Measurements from ENCODE around the gene TRIM15.
A peak's percentile ranks its signal among the peaks of the same experiment; 100 is the strongest.

TRIM15 gene

DNA sequence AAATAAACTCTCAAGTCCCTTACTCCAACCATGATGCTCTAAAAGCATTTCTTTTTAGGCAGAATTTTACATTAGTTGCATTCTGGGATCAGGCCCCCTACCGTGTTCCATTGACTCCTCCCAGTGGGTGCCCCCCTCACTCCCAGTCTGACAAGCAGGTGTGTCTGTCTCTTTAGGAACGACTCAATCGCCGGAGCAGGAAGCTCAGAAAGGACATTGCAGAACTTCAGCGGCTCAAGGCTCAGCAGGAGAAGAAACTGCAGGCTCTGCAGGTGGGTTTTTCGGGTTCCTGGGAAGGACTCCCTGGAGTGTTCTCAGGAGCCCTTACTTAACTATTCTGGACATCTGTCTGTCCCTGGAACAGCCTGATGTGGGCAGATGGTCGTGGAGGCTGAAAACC is 17.5 kb upstream of the TRIM15 start:
- DNase-seq (ENCODE audit: low read depth) = no peak

DNA sequence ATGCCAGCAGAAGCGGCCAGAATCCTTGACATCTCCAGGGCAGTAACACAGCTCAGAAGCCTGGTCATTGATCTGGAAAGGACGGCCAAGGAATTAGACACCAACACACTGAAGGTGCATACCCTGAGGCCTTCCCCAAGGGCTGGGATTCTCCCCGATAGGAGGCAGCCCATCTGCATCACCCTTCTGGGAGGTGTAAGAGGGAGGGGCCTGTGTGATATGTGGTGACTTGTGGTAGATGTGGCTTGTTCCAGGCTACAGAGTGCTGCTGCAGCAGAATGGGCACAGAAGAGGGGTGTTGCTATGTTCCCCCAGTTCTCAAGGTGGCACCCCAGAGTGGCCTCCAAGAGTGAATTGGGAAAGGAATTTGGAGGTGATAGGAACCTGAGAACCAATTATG is 16.2 kb upstream of the TRIM15 start:
- no peak for DNase-seq (ENCODE audit: low read depth)

DNA sequence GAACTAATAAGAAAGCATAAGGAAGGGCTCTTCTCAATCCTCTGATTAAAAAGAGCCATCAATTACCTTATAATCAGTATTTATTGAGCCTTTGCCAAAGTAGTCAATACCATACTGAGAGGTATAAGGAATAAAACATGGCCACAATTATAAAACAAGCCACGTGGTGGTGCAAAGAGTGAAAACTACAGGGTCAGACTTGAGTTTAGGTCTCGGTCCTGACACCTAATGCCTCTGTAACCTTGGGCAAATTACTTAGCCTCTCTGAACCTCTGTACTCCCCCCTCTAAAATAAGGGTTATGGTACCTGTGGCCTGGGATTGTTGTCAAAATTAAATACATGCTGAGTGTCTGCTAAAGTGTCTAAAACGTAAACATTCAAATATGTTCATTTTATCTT is 14.1 kb upstream of the TRIM15 start:
- DNase-seq (ENCODE audit: low read depth) = no peak

DNA sequence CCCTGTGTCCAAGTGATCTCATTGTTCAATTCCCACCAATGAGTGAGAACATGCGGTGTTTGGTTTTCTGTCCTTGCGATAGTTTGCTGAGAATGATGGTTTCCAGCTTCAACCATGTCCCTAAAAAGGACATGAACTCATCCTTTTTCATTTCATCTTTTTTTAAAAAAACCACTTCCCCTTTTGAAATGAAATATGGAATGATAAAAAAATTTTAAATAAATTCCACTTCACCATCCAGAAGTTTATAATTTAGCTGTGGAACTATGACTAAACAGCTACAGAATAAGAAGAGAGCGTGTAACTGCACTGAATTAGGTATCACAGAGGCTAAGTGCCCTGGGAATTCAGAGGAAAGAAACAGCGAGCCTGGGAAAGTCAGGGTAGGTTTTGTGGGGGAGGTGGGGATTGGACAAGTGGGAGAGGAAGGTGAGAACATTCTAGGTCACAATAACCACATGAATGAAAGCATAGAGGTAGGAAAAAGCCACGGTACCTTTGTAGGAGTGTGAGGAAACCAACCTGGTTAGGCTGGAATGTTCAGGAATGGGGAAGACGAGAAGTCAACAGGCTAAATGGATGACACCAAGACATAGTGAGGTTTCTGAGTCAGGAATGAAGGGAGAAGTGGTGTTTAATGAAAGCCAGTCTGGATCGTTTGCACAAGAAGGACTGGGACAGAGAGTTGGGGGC is 13.3 kb upstream of the TRIM15 start:
- no peak for DNase-seq (ENCODE audit: low read depth)

DNA sequence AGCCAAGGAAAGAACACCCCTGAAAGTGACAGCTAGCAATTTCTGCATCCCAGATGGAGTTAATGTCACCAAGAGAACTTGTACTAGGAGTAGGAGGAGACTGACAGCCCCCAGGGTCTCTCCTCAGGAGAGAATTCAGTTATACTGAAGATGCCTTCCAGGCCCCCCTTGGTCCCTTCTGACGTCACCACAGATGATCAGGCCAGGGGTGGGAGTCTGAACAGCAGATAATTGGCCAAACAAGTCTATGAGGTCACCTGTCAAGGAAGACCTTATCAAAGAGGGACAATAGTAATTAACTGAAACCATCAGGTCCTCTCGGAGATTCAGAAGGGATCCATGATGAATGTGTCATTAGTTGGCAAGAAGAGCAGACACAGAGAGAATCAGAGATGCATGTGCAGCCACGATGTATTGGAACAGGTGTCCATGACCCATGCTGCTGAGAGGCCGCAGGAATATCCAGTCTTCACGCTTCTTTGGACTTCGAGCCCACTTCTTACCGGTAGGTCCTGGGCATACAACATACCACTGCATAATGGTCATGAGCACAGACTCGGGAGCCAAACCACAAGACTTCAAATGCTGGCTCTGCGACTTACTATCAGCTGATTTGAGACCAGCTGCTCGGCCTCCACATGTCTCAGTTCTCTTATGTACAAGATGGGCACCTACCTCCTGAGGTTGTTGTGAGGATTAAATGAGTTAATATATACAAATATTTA is 12.5 kb upstream of the TRIM15 start:
- DNase-seq (ENCODE audit: low read depth) = no peak

DNA sequence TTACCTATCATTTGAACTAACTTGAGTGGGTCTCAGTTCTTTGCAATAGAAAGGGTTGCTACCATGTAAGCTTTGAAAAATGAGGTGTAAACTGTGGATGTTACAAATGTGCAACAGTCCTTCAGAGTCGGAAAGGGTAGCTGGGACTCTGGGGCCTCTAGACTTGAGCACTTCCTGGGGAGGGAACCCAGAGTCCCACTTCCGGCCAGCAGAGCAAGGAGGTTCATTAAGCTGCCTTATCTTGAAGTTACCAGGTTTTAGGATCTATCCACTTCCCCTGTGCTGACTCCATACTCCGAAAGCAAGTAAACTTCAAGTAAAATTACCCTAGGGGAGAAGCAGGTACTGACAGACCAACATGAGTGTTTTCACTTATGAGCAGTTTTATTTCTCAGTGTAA is 11.8 kb upstream of the TRIM15 start:
- DNase-seq (ENCODE audit: low read depth) = no peak

DNA sequence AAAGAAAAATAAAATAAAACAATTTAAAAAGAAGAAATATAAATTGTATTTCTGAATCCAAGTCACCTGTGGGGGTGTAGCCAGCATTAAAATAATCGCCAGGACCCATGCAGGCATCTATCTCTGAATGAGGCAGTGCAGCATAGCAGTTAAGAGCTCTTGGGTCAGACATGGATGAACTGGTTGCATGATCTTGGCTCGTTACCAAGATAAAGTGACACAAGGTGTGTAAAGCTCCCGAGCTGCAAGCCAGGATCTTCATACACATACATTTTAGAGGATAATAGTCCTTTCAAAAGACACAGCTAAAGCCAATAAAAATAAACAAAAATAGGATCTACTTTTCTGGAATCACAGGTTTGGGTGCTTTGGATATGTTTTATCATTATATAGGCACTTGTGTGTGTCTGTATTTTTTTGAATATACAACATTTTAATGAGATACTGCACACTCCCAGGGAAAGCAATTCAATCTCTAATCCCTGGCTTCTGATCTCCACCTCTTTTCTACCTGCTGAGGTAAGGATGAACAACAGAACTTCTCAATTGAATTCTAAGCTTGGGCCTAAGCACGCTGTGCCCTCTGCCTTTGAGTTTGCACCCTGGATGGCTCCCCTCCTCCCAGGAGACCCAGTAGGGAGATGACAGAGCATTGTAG is 11.2 kb upstream of the TRIM15 start:
- DNase-seq (ENCODE audit: low read depth) = no peak

DNA sequence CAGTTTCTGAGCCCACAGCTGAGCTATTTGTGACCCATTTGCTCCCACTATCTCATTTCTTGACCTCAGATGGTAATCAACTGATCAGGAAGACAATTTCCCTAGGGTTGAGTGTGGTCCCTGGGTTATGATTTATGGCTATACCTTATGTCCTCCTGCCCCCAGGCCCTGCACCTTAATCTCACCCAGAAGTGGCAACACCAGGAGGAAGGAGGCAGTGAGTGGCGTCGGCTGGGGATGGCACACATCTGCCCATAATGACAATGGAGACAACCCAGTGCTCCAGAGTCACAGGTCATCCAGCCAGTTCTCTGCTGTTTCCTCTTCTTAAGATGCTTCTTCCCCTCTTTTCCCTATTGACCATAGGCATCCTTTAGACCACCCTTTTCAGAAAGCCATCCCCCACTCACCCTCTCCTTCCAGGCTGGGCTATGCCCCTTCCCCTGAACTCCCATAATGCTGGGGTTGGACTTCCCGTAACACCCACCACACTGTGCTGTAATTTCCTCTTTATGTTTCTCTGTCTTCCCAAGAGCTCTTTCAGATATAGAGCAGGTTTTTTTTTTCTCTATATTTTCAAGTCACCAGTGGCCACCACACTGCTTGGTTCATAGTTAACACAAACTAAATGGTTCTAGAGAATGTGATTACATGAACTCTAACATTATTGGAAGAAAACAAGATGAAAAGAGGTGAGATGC is 10.3 kb upstream of the TRIM15 start:
- no peak for DNase-seq (ENCODE audit: low read depth)

DNA sequence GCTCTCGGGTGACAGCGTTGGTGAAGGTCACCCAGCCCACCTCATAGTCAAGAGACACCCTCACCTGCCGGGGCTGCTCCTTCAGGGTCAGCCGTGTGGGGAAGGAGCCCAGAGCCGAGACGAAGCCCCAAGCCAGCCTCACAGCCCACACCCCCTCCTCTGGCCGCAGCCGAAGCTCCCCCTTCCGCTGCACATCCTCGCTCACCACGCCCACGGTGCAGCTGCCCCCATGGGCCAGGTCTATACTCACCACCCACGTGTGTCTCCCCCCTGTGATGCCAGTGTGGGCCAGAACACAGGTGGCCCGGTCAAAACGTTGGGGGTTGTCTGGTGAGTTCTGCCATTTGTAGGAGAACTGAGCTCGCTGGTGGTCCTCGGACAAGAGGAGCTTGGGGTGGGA is 9.3 kb upstream of the TRIM15 start:
- DNase-seq (ENCODE audit: low read depth) = no peak

DNA sequence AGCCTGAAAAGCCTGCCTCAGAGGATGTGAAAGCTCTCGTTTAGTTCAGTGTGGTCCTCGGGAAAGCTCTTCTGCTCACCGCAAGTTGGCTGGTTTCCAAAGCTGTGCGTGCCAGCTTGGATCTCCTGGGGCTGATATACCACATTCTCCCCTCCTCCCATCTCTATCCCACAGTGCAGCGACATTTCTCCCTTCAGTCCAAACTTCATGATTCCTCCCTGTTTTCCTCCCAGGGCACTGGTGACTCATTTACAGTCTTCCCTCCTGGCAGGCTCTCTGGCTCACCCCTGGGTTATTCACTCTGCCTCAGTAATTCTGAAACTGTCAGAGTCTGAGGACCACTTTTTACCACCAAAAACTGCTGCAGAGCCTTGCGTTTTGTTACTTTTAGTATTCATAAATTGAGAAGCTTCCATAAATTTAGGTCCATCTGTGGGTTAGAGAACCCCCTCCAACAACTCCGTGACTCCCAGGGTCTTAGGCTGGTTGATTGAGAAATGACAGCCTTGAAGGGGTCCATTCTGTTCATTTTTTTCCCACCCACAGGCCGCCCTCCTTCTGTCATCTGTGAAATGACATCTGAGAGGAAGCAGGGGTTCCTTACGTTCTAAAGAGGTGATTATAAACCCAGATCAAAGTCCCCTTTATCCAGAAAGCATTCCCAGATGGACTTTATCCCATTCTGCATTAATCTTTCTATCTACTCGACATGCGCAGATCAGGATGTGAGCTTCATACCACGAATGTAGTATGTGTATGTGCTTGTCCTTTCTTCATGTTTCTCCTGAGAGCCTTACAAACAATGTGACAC is 8.4 kb upstream of the TRIM15 start:
- DNase-seq (ENCODE audit: low read depth) = peak; percentile 73

DNA sequence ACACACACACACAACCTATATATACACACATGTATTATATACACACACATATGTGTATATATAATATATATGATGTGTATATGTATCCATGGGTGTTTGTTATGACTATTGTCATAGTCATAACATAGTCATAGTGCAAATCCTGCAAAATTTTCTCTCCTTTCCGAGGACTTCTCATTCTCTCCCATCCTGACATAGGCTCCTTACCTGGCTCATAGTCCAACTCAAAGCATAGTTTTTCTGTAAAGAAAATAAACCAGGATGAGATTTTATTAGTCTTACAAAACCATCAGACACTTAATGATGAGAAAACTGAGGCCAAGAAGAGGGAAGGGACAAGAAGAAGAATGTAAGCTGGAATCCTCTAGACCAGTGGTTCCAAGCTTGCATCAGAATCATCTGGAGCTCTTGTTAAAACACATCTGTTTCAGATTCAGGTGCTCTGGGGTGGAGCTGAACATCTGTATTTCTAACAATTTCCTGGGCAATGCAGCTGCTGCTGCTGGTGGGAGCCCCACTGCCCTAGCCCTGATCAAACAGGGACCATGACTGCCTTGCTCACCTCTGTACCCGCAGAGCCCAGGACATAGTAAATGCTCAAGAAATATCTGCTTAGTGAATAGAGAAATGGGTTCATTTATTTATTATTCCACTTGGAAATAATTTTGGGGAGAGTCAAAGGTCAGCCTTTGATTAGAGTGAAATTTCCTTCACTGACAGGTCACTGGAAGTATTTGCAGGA is 7.7 kb upstream of the TRIM15 start:
- DNase-seq (ENCODE audit: low read depth) = no peak

DNA sequence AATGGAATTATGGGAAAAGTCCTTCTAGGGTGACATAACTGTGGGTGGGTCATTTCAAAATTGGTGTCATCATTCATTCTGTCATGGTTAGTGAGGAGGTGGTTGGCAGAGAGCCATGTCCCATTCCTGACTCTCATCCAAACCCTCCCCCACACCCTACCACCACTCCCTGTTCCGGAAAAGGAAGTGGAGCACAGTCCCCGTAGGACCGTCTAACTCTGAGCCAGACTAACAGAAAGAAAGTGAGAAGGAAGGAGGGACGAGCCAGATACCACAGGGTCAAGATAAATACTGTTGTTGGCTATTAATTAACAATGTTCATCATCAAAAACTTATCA is 7.1 kb upstream of the TRIM15 start:
- no peak for DNase-seq (ENCODE audit: low read depth)

DNA sequence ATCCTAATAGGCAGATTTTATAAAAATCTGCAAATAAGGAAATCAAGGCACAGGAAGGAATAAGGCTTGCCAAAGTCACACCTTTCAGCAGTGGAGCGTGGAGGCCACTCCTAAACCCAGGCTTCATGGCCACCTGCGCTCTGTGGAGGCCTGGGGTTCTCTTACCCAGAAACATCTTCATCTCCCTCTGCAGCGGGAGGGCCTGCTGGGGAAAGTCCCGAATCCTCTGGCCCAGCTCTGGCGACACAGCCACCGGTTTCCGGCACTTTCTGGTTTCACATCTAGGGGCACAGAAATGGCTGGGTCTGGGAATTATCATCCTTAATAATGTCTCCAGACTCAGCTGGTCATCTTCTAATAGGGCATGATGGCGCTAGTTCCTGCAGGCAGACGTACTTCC is 6.6 kb upstream of the TRIM15 start:
- no peak for DNase-seq (ENCODE audit: low read depth)

DNA sequence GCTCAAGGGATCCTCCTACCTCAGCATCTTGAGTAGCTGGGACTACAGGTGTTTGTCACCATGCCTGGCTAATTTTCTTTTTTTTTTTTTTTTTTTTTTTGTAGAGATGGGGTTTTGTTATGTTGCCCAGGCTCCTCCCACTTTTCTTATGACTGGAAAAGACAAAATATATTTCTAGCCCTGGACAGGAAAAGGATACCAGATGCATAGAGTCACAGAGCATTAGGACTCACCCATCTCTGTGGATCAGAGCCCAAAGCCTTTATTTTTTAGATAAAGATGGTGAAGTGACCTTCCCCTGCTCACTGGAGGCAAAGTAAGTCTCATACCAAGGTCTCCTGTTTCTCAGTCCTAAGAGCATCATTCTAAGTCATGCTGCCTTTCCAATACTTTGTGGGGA is 5.8 kb upstream of the TRIM15 start:
- no peak for DNase-seq (ENCODE audit: low read depth)

DNA sequence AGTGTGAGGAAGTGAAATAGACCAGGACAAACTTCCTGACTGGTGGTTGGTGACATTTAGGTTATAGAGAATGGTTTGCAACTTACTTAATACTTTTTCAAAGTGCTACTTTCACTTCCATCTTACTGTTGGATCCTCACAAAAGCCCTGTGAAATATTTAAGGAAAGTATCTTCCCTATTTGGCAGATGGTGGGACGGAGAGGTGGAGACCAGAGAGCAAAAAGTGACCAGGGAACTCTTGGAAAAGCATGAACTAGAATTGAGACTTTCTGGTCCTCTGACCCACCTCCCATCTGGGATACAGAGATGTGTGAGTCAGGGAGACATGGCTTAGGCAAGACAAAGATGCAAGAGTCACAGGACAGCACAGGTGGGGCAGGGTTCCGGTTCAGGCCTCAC is 5.3 kb upstream of the TRIM15 start:
- DNase-seq (ENCODE audit: low read depth) = no peak

DNA sequence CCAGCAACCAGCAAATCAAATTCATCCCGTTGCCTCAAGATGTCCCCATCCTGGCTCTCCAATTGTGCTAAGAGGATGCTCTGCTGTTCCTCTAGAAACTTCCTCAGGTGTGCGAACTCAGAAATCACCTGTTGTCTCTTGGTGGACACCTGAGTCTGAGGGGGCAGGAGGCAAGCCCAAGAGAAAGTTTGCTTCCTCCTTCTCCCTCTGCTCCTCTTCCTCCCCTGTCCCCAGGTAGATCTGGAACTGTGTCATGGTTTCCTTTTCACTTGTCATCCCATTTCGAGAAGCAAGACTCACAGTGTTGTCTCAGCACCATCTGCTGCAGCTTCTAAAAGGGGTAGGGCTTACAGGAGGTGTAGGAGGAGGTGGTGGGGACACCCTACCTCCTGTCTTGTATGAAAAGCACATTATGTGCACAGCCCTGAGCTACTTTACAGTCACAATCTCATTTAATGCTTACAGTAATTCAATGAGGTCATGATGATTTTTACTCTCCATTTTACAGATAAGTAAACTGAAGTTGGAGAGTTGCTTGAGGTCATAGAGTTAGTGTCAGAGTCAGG is 4.8 kb upstream of the TRIM15 start:
- DNase-seq (ENCODE audit: low read depth) = no peak

DNA sequence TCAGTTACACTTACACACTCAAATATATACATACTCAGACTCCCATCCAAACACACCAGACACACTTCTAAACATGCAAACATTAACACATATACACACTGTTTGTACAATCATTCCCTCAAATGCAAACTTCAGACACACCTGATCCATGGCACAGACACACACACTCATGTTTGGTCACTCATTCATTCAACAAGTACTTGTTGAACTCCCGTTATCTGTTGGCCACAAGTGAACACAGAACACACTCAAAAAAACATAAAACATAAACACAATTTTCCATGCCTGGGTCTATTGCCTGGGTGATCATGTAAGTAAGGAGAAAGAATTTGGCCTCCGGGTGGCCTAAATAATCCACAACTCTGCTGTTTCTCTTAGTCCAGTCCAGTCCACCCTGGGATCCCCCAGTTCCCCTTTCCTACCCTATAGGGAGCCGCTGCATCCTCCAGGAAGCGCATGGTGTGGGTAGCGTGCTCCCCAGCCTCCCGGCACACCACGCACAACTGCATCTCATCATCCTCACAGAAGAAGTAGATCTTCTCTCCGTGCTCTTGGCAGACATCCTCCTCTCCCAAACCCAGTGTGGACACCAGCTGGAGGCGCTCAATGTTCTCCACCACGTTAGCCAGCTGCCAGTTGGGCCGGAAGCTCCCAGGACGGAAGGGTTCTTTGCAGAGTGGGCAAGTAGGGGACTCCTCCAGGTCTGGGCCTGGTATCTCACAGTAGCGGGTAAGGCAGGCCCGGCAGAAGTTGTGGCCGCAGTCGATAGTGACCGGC is 3.1 kb upstream of the TRIM15 start:
- no peak for DNase-seq (ENCODE audit: low read depth)

DNA sequence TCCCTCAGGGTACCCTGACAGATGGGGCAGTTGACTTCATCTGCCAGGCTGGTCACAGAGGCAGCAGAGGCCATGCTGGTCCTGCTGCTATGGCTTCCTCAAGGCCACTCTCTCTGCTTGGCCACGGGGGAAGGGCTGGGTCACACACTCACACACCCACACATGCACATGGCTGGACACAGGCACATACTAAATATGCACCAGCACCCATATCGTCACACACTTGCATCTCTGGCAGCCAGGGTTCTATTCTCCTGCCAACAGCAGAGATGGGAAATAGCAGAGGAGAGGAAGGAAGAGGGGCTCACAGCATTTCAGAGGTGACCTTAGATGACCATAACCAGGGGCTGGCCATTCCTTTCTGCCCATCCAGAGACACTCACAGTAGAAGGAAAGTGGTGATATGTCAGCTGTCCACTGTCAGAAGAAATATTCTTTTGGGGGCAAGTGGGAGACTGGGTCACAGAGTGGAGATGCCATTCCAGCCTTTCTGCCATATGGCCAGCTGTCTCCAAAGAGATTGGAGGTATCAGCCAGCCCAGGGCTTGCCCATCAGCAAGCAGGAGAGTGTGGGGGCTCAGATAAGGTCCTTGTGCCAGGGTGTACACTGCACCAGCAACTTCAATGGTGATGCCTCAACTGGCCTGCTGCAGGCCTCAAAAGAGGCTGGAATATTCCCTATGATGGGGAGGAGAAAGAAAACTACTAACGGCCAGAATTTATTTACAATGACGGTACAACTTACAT is 2.4 kb upstream of the TRIM15 start, which contains the start of gene TRIM10:
Gene TRIM10, minus strand, starts transcription at position 427 of the 747 bp plus-strand sequence. Its CDS starts 353 bp downstream, at position 74.
- DNase-seq (ENCODE audit: low read depth) = no peak

Measured in GM04504 (cell line).